K562 (cell line): ENCODE measurements around the gene SGMS1. TPM values are rescaled to one million over a fixed set of nuclear protein-coding genes. Genes with fewer than 3 reads are reported as not detected.
A peak's percentile ranks its signal among the peaks of the same experiment; 100 is the strongest.

Experiments used
- ARID1B ChIP-seq: fragments of 450-650 bp; IDR thresholded peaks from 2 replicates; pipeline ENCODE4 v1.6.1; 2016; ENCODE audit warnings: antibody characterized with exemption, mild to moderate bottlenecking, inconsistent platforms
- CXXC5 ChIP-seq: fragments of 250-450 bp; sonication (Bioruptor Pico); IDR thresholded peaks from 2 replicates; pipeline ENCODE4 v1.8.0; 2022; ENCODE audit warnings: inconsistent platforms, mild to moderate bottlenecking, moderate library complexity
- EHMT2 ChIP-seq: fragments of 450-650 bp; IDR thresholded peaks from 2 replicates; pipeline ENCODE4 v1.6.1; 2018; ENCODE audit warnings: antibody characterized with exemption
- GABPB2 ChIP-seq: fragments of 250-450 bp; sonication (Bioruptor Pico); conservative IDR thresholded peaks from 2 replicates; pipeline ENCODE4 v1.5.1; 2021; ENCODE audit warnings: mild to moderate bottlenecking
- KDM1A ChIP-seq, 2 experiments: fragments of 450-650 bp; IDR thresholded peaks; 2 replicates each; pipeline ENCODE4 v1.6.1; 2016; ENCODE audit warnings: mild to moderate bottlenecking in 2 of 2
- KLF10 ChIP-seq: fragments of 250-450 bp; sonication (Bioruptor Pico); IDR thresholded peaks from 2 replicates; pipeline ENCODE4 v1.6.1; 2021; ENCODE audit warnings: matching md5 sums
- MAZ ChIP-seq, 2 experiments: fragments of 450-650 bp in 1 of 2; sonication (generic) in 1 of 2; formaldehyde crosslinking; IDR thresholded peaks in 1 of 2; conservative IDR thresholded peaks in 1 of 2; 2 replicates each; pipeline versions ENCODE4 v1.4.0 to v1.5.0; 2020; ENCODE audit warnings: mild to moderate bottlenecking in 1 of 2, missing genetic modification reagents in 1 of 2
- MECOM ChIP-seq: fragments of 250-450 bp; sonication (Bioruptor Pico); IDR thresholded peaks from 2 replicates; pipeline ENCODE4 v1.8.0; 2022; ENCODE audit warnings: inconsistent platforms
- PYGO2 ChIP-seq: fragments of 450-650 bp; IDR thresholded peaks from 2 replicates; pipeline ENCODE4 v1.6.1; 2016; ENCODE audit warnings: mild to moderate bottlenecking, missing genetic modification characterization, moderate library complexity, missing compliant biosample characterization
- RBFOX2 ChIP-seq: fragments of 200-400 bp; formaldehyde crosslinking; IDR thresholded peaks from 2 replicates; pipeline ENCODE4 v1.6.1; 2017; ENCODE audit warnings: low read depth, mild to moderate bottlenecking, low read length, moderate library complexity
- TAF7 ChIP-seq: fragments of 450-650 bp; IDR thresholded peaks from 2 replicates; pipeline ENCODE4 v1.6.1; 2016; ENCODE audit warnings: missing genetic modification characterization, missing compliant biosample characterization
- TRIM24 ChIP-seq, 2 experiments: fragments of 450-650 bp; IDR thresholded peaks; 2 replicates each; pipeline ENCODE4 v1.6.1; 2016
- ZBTB17 ChIP-seq: fragments of 450-650 bp; formaldehyde crosslinking; IDR thresholded peaks from 2 replicates; pipeline ENCODE4 v1.4.0; 2020; ENCODE audit warnings: mild to moderate bottlenecking
- ZNF146 ChIP-seq: IDR thresholded peaks from one replicate; pipeline ENCODE4 v1.6.1; 2018; ENCODE audit warnings: missing compliant biosample characterization; ENCODE audit not compliant: unreplicated experiment
- ZNF239 ChIP-seq: fragments of 250-450 bp; sonication (Bioruptor Pico); IDR thresholded peaks from 2 replicates; pipeline ENCODE4 v1.4.0; 2020; ENCODE audit warnings: mild to moderate bottlenecking
- ZNF785 ChIP-seq: fragments of 250-450 bp; sonication (Bioruptor Pico); IDR thresholded peaks from 2 replicates; pipeline ENCODE4 v1.4.0; 2020; ENCODE audit warnings: mild to moderate bottlenecking
- polyA plus RNA-seq, 8 experiments: library from polyadenylated mRNA; depleted of rRNA in 4 of 8; stranded (reverse) in 5 of 8; unstranded in 3 of 8; fragments of >200 nt; fragmentation: Nextera tagmentation in 2 of 8; fragmentation: Illumina TruSeq in 1 of 8; extraction: Ambion mirVana in 2 of 8; extraction: Trizol in 1 of 8; gene quantifications; 2 replicates each; pipeline versions ENCODE4 v1.2.1 to v1.2.3, GENCODE V29; 2011 to 2014; ENCODE audit warnings: inconsistent platforms in 1 of 8, missing spikeins in 1 of 8
- total RNA-seq, 7 experiments: library from RNA; depleted of rRNA in 6 of 7; stranded (reverse); fragments of >200 nt in 6 of 7; fragmentation: Illumina TruSeq in 2 of 7; extraction: Trizol in 2 of 7; gene quantifications; 2 replicates each; pipeline versions ENCODE4 v1.2.1 to v1.2.3, GENCODE V29; 2011 to 2021; ENCODE audit warnings: low replicate concordance in 1 of 7
- TF ChIP-seq, protein P1 (sequence below), 2 experiments: IDR thresholded peaks in 1 of 2; conservative IDR thresholded peaks in 1 of 2; 2 replicates each; pipeline ENCODE4 v1.6.1; 2016; ENCODE audit warnings: low read depth in 2 of 2, mild to moderate bottlenecking in 1 of 2, missing compliant biosample characterization in 1 of 2, missing genetic modification characterization in 1 of 2, moderate library complexity in 1 of 2
- TF ChIP-seq, protein P2 (sequence below): fragments of 250-450 bp; sonication (Bioruptor Pico); IDR thresholded peaks from 2 replicates; pipeline ENCODE4 v1.4.0; 2020; ENCODE audit warnings: mild to moderate bottlenecking
- TF ChIP-seq, protein P3 (sequence below): fragments of 450-650 bp; formaldehyde crosslinking; IDR thresholded peaks from 2 replicates; pipeline ENCODE4 v1.4.0; 2022; ENCODE audit warnings: mild to moderate bottlenecking, moderate library complexity
- TF ChIP-seq, protein P4 (sequence below): fragments of 450-650 bp; IDR thresholded peaks from 2 replicates; pipeline ENCODE4 v1.6.1; 2016
- TF ChIP-seq, protein P5 (sequence below): fragments of 250-450 bp; sonication (Bioruptor Pico); IDR thresholded peaks from 2 replicates; pipeline ENCODE4 v1.6.1; 2021; ENCODE audit warnings: mild to moderate bottlenecking
- TF ChIP-seq, protein P6 (sequence below): fragments of 250-450 bp; sonication (Bioruptor Pico); IDR thresholded peaks from 2 replicates; pipeline ENCODE4 v1.8.0; 2021; ENCODE audit warnings: moderate library complexity, mild to moderate bottlenecking, inconsistent platforms

The SGMS1 gene
- total and polyA plus RNA-seq, 9 of the 15 experiments (the other 6 are each of a cell fraction or from before 2014, with no cell fraction given) = 22.6 to 232 (median 82.2) TPM

DNA sequence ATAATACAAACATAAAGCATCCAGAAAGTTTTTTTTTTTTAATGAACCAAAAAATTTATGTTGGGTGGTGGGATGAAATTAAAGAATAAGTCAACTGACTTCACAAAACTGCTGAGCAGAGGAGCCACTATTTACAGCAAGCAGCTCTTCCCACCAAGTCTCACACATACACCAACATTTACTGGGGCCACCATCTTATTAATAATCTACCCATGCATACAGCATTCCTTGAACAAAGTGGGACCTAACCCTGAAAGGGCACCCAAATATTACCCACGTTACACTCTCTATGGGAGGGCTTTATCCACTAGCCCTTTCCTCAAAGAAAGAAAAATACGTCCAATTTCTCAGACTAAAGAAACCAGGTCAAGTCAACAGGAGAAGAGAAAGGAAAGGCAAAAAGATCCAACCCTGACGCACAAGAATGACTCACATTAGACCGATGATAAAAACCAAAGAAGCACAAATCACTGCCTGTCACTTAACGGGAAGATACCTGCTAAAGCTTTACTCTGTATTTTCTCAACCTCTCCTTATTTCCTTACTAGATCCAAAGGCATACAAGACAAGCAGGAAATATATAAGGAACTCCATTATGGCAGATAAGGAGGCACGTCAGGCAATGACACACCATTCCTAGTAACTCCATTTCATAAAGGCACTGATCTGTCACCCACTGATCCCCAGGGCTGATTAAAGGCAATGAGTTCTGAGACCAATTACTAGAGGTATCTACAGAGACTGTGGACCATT is 230.6 kb downstream of the SGMS1 start (continued):
- TF ChIP-seq, protein P1, sequence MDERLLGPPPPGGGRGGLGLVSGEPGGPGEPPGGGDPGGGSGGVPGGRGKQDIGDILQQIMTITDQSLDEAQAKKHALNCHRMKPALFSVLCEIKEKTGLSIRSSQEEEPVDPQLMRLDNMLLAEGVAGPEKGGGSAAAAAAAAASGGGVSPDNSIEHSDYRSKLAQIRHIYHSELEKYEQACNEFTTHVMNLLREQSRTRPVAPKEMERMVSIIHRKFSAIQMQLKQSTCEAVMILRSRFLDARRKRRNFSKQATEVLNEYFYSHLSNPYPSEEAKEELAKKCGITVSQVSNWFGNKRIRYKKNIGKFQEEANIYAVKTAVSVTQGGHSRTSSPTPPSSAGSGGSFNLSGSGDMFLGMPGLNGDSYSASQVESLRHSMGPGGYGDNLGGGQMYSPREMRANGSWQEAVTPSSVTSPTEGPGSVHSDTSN (CRISPR knock-in tag; IDR thresholded peaks at IDR 0.05; ENCODE audit: low read depth) = no peak
- TF ChIP-seq, protein P1 (tag; conservative IDR thresholded peaks at IDR 0.05; ENCODE audit: low read depth) = peak; percentile 82
- TF ChIP-seq MECOM (CRISPR knock-in tag) (peak; percentile 81; the same call in 1 of the 2 replicates), TAF7 (tag) (no peak), ZNF146 (CRISPR knock-in tag) (no peak), MAZ (CRISPR knock-in tag; conservative IDR thresholded peaks at IDR 0.05 in 1 of 2, IDR thresholded peaks at IDR 0.05 in 1 of 2) (0 out of 4 replicates have a peak, but pooled peaks of 1 of the 2 experiments have one; percentile 10), ZNF785 (no peak), ARID1B (peak; percentile 79), ZNF239 (peak; percentile 83), RBFOX2 (no peak), GABPB2 (no peak), ZBTB17 (CRISPR knock-in tag) (0 out of 2 replicates have a peak, but pooled peaks have one; percentile 34), TRIM24 (IDR thresholded peaks at IDR 0.05) (no peak), PYGO2 (tag) (no peak), CXXC5 (CRISPR knock-in tag) (peak; percentile 67), KLF10 (CRISPR knock-in tag) (no peak), KDM1A (IDR thresholded peaks at IDR 0.05) (peak; percentile 99), EHMT2 (peak; percentile 77)
- TF ChIP-seq, protein P2, sequence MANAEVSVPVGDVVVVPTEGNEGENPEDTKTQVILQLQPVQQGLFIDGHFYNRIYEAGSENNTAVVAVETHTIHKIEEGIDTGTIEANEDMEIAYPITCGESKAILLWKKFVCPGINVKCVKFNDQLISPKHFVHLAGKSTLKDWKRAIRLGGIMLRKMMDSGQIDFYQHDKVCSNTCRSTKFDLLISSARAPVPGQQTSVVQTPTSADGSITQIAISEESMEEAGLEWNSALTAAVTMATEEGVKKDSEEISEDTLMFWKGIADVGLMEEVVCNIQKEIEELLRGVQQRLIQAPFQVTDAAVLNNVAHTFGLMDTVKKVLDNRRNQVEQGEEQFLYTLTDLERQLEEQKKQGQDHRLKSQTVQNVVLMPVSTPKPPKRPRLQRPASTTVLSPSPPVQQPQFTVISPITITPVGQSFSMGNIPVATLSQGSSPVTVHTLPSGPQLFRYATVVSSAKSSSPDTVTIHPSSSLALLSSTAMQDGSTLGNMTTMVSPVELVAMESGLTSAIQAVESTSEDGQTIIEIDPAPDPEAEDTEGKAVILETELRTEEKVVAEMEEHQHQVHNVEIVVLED (CRISPR knock-in tag) = 0 out of 2 replicates have a peak, but pooled peaks have one; percentile 12
- TF ChIP-seq, protein P3, sequence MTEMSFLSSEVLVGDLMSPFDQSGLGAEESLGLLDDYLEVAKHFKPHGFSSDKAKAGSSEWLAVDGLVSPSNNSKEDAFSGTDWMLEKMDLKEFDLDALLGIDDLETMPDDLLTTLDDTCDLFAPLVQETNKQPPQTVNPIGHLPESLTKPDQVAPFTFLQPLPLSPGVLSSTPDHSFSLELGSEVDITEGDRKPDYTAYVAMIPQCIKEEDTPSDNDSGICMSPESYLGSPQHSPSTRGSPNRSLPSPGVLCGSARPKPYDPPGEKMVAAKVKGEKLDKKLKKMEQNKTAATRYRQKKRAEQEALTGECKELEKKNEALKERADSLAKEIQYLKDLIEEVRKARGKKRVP = no peak
- TF ChIP-seq, protein P4, sequence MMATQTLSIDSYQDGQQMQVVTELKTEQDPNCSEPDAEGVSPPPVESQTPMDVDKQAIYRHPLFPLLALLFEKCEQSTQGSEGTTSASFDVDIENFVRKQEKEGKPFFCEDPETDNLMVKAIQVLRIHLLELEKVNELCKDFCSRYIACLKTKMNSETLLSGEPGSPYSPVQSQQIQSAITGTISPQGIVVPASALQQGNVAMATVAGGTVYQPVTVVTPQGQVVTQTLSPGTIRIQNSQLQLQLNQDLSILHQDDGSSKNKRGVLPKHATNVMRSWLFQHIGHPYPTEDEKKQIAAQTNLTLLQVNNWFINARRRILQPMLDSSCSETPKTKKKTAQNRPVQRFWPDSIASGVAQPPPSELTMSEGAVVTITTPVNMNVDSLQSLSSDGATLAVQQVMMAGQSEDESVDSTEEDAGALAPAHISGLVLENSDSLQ = peak; percentile 93
- TF ChIP-seq, protein P5, sequence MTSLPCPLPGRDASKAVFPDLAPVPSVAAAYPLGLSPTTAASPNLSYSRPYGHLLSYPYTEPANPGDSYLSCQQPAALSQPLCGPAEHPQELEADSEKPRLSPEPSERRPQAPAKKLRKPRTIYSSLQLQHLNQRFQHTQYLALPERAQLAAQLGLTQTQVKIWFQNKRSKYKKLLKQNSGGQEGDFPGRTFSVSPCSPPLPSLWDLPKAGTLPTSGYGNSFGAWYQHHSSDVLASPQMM (CRISPR knock-in tag) = no peak
- TF ChIP-seq, protein P6, sequence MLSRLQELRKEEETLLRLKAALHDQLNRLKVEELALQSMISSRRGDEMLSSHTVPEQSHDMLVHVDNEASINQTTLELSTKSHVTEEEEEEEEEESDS (CRISPR knock-in tag) = no peak
